Kasumi-1 (cell line): ENCODE measurements around the gene AP1G2.
"Not testable (repeated sequence)": the region's sequence is repeated elsewhere in the genome, so short reads cannot be mapped to it uniquely, and the experiment has no call there.

Experiments used
- DNase-seq, 2 experiments: peaks; one replicate each; lab custom pipeline; 2025; lab: John Stamatoyannopoulos, UW

Gene AP1G2, protein sequence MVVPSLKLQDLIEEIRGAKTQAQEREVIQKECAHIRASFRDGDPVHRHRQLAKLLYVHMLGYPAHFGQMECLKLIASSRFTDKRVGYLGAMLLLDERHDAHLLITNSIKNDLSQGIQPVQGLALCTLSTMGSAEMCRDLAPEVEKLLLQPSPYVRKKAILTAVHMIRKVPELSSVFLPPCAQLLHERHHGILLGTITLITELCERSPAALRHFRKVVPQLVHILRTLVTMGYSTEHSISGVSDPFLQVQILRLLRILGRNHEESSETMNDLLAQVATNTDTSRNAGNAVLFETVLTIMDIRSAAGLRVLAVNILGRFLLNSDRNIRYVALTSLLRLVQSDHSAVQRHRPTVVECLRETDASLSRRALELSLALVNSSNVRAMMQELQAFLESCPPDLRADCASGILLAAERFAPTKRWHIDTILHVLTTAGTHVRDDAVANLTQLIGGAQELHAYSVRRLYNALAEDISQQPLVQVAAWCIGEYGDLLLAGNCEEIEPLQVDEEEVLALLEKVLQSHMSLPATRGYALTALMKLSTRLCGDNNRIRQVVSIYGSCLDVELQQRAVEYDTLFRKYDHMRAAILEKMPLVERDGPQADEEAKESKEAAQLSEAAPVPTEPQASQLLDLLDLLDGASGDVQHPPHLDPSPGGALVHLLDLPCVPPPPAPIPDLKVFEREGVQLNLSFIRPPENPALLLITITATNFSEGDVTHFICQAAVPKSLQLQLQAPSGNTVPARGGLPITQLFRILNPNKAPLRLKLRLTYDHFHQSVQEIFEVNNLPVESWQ

DNA sequence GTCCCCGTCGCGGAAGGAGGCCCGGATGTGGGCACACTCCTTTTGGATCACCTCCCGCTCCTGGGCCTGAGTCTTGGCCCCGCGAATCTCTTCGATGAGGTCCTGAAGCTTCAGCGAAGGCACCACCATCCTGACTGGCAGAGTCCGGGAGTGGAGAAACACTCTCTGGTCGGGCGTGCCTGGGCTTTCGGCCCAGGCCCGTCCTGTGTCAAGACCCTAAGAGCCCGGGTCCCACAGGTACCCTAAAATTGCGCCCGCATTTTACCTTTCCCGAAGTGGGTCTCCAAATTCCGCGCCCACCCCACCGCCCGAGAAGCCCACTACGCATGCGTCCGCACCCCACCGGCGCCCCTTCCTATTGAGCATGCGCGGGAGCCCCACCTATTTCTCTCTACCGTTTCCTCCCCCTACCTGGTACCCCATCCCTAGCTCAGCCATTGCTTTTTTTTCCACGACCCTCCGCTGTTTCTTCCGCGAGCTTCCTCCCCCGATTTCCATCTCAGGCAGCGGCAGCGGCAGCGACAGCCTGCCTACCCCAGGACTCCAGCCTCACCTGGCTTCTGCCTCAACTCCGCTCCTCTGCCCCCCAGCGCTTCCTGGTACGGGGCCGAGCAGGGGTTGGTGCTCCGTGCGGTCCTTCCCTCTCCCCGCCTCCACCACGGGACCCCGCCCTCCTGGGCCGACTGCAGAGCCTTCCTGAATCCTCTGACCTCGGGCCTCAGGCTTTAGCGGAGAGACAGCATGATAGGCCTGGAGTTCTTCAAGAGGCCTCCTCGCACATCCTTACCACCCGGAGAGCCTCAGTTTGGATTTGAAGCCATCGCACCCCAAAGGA, at the start of gene AP1G2:
Gene AP1G2 (minus strand): TSS at position 606 of the 835 bp plus-strand sequence. CDS start 477 bp downstream, at position 129.
- peak; percentile 86 to 88 for DNase-seq

DNA sequence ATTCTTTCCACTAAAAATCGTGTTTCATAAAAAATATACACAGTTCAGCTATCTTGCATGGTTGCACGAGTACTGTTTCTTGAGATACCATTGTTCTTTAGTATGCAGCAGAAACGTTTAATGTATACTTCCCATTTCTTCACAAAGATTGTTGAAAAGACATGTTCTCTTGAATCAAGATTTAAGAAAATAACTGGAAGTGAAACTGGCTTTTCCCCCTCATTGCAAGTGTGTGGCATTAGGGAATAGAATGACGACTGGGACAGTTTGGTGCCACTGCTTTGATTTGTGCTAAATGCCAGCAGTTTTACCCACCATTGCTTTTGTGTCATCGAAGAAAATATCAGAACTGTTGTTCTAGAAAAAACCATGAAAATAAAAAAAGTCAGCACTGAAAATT, 48.3 kb upstream of the AP1G2 start:
- DNase-seq, result no peak

DNA sequence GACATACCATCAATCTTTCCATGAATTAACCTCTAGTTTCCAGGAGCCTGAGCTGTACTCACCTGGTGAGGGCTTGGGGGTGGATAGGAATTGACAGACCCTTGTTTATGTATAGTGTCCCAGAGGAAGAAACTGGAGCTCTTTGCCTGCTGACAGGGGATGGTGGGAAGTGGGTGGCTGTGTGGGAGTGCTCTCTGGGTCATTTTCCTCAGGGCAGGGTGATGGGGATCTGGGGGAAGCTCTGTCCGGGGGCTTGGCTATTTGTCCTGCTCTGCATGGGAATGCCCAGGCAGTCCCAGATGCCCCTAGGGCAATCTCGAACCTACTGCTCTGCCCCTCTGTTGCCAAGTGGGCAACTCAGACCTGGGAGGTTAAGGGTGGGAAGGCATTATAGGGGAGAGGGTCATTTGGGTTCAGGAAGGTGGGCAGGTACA, 46.8 kb upstream of the AP1G2 start:
- no peak for DNase-seq

DNA sequence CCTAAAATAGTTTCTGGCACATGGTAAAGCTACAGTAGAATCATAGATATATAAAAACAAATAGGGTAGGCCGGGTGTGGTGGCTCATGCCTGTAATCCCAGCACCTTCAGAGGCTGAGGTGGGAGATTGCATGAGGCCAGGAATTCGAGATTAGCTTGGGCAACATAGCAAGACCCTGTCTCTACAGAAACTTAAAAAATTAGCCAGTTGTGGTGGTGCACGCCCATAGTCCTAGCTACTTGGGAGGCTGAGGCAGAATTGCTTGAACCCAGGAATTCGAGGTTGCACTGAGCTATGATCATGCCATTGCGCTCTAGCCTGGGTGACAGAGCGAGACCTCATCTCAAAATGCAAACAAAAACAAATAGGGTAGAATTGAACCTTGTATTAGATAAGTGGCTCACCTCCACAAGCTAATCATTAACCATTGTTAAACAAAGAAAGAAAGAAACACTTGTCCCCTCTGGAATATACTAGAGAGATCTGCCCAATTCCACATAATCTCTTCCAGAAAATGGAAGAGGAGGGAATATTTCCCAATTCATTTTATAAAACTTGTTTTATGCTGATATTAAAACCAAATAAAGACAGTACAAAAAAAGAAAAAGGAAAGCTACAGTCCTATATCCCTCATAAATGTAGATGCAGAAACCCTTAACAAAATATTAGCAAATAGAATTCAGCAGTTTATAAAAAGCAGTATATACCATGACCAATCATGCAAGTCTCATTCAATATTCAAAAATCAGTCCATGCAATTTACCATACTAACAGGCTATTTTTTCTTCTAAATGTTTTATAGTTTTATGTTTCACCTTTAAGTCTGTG, 45.9 kb upstream of the AP1G2 start:
- no peak for DNase-seq

DNA sequence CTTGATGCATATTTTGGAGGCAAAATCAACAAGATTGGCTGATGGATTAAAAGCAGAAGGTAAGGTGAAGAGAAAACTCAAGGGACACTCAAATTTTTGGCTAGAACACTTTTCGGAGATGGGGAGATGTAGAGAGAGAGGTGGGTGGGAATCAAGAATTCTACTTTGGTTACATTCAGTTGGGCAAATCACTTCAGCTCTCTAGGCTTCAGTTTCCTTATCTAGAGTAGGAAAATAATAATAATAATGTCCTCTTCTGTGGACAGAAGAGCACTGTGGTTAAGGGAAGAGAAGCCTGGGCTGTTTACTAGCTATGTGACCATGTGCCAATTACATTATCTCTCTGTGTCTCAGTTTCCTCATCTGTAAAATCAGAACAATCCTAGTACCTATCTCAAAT, 45.2 kb upstream of the AP1G2 start:
- no peak for DNase-seq

DNA sequence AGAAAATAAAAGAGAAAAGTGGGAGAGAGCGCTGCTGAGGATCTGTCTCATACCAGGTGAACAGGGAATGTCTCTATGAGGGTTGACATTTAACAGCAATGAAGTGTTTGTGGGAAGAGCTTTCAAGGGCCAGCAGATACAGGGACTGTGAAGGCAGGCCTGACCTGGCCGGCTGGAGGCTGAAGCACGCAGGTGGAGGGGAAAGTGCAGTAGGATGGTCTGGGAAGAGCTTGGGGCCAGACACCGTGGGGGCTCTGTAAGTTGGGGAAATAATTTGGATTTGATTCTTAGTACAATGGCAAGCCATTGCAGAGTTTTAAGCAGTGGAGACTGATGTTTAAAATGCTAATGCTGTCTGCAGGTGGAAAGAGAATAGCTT, 44.8 kb upstream of the AP1G2 start:
- no peak for DNase-seq

DNA sequence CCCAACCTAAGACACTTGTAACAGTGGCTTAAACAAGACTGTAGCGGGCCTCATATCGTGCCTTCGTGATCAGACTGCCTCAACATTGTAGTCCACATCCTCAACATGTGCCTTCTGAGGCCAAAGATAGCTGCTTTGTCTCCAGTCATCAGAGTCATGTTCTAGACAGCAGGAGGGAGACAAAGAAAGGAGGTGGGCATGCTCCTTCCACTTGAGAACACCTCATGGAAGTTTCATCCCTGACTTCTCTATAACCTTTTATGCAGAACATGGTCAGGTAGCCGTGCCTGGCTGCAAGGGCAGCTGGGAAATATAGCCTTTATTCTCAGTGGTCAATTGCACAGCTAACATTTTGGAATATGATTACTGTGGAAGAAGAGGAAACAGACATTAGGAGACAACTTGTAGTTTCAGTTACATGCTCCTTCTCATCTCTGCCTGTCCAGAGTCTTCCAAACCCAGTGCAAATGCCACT, 43.3 kb upstream of the AP1G2 start:
- peak in 1 of 2 experiments; percentile 16 for DNase-seq

DNA sequence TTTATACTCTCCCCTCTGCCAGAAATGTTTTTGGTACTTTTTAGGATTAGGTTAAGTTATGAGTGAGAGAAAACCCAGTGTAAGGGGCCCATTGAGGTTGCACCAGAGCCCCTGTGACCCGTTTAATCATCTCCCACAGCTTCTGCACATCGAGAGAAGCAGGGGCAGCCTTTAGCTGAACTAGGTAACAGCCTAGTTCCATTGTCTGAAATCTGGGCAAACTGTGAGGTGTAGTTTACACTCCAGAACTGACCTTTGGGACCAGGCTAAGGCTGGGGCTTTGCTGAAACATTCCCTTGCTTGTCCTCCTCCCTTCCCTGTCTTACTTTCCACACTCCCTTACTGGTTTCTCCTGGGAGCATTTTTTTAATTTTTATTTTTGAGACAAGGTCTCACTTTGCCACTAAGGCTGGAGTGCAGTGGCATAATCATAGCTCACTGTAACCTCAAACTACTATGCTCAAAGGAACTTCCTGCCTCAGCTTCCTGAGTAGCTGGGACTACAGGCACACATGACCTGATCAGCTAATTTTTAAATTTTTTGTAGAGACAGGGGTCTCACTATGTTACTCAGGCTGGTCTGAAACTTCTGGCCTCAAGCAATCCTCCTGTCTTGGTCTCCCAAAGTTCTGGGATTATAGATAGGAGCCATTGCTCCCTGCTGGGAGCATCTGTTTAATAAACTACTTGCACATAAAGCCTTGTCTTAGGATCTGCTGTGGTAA, 42.7 kb upstream of the AP1G2 start:
- peak; percentile 56 to 65 for DNase-seq

DNA sequence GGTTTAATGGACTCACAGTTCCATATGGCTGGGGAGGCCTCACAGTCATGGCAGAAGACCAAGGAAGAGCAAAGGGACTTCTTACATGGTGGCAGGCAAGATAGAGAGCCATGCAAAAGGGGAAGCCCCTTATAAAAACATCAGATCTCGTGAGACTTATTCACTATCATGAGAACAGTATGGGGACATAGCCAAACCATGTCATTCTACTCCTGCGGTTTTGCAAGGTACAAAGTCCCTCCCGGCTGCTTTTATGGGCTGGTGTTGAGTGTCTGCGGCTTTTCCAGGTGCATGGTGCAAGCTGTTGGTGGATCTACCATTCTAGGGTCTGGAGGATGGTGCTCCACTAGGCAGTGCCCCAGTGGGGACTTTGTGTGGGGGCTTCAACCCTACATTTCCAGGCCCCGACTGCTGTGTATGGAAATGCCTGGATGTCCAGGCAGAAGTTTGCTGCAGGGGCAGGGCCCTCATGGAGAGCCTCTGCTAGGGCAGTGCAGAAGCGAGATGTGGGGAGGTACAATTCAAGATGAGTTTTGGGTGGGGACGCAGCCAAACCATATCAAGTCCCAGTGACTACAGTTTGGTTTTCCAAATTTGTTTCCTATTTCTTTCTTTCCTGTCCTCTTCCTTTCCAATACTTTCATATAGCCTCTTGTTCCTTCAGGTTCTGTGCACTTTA, 42.0 kb upstream of the AP1G2 start:
- not testable (repeated sequence) for DNase-seq

DNA sequence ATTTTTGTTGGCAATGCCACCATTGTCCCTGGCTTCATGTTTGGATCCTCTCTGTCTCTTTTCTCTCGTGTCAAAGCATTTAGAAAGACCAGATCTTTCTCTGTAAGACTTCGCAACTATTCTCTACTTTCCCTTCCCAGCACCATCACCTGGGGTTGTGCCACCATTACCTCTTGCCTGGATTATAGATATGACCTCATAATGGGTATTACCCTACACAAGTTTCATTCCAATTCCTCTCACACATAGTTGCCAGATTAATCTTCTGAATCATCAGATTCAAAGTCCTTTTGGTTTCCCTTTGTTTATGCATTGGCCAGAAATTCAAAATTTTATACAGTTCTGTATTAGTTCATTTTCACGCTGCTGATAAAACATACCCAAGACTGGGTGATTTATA, 41.4 kb upstream of the AP1G2 start:
- no peak for DNase-seq

DNA sequence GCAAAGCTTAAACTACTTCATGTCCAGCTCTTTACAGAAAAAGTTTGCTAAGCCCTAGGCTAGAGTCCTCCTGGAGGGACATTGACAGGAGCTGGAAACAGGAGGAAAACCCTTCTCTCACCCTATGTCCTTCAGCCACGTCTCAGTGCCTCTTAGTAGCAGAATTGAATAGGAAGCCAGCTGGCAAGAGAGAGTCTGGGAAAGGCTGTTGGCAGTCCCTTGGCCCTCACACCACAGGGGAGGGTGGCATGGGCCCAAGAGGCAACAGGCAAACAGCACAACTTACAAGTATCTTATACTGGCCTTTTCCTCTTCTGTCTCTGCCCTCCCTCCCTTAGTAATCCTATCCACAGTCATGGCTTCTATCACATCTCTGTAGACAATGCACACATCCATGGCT, 40.9 kb upstream of the AP1G2 start:
- DNase-seq, result no peak

DNA sequence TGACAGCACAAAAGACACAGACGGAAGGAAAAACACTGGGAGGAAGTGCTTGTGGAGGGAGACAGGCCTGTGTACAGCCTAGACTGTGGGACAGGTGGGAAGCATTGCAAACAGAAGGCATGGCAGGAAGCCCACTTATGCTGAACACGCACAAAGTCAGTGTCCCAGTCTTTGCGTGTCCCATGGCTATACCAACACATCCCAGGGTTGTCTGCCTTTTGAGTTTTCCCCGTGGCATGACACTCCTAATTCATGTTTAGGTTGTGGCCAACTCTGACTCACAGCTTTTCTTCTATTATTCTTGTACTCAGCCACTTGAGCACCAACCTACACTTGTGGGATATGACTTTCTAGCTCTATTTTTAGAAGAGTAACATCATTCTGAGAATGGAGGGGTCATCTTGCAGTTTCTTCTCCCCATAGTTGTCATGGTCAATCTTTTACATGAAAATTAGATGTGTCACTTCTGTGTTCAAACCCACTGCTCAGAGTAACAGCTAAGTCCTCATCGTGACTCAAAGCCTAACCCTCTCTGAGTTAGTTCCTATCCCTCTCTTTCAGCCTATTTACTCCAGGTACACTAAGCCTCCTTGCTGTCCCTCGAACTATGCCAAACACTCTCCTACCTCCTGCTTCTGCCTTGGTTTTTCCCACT, 38.5 kb upstream of the AP1G2 start:
- no peak for DNase-seq

DNA sequence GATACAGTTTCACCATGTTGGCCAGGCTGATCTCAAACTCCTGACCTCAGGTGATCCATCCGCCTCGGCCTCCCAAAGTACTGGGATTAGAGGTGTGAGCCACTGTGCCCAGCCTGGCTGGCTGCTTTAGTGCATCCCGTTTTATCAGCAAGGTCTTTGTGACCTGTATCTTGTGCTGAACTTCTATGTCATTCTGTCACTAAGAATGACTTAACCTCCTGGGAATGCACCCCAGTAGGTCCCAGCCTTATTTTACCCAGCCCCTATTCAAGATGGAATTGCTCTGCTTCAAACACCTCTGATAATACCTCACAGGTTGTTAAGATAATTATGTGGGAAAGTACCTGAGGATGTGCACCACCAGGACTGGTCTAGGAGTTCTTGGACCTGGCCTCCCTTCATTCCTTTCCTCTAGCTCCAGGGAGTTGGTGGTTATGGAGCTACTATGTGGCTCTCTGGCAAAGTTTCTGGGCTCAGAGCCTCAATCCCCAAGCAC, 37.1 kb upstream of the AP1G2 start:
- no peak for DNase-seq

DNA sequence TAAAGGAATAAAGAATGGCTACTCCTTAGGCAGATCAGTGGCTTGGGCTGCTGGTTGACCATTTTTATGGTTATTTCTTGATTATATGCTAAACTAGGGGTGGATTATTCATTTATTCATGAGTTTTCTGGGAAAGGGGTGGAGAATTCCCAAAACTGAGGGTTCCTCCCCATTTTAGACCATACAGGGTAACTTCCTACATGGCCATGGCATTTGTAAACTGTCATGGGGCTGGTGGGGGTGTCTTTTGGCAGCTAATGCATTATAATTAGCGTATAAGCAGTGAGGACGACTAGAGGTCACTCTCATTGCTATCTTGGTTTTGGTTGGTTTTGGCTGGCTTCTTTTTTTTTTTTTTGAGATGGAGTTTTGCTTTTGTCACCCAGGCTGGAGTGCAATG, 36.6 kb upstream of the AP1G2 start:
- DNase-seq, result no peak

DNA sequence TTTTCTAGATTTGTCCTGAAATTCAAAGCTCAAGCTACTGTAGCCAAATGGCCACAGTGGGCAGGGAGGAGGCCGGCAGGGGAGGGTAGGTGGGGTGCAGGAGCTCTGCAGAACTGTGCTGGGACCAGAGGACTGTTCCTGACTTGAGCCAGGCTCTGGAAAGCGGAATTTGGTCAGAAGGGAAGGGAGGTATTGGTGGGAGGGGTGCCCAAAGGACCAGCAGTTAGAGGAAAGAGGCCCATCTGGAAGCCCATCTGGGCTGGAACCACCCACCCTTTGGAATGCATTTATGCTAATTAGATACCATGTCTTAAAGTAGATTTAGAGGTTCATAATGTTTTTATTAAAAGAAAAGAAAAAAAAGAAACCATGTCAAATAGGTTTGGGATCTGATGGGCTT, 35.5 kb upstream of the AP1G2 start:
- DNase-seq, result no peak

DNA sequence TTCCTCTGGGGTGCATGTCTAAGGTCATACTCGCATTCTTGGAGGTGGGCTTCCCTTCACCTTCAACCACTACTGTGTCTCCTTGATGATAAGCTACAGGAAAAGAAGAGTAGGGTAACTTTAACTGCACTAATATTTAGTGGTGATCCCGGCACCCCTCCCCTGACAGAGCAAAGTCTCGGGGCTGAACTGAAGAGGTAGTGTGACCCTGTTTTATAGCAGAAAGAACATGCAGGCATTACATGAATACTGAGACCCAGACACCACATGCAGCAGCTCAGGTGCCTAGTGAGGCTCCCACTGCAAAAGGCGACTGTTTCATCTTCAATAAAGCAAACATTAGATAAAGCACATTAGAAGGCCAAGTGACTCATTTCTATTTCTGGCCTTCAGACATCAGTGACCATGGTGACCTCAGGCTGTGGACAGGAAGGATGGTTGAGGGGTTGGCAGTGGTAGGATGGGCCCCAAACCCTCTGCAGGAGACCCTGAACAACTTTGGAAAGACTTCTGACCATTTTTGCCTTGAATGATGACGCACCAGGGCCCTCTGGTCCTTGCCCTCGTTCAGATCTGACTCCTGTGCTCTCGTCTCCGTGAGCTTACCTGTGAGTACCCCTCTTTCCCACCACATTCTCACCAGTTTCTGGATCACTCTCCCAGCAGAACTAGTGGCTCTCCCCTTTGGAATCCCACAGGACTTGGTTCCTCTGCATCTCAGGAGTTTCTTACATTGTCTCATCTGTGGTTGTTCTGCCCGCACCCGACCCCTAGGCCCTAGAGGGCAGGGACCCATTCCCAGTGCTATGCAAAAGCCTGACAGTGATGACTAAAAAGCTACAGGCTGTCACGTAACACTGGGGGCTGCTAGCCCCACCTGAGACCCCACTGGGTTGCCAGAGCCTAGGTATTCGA, 34.8 kb upstream of the AP1G2 start:
- DNase-seq, result no peak

DNA sequence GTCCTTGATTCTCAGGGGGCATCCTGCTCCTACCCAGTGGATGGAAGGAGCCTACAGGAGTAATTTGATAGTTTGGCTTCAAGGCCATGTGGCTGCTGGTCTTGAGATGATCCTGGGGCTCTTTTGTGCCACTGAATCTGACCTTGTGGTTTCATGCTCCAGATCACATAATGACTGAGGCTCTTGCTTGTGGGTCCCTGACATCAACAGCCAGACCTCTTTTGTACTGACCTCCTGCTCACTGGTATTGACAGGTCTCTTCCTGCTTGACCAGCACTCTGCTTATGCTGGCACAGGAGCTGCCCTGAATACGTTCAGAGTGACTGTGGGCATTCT, 34.2 kb upstream of the AP1G2 start:
- DNase-seq, result no peak

DNA sequence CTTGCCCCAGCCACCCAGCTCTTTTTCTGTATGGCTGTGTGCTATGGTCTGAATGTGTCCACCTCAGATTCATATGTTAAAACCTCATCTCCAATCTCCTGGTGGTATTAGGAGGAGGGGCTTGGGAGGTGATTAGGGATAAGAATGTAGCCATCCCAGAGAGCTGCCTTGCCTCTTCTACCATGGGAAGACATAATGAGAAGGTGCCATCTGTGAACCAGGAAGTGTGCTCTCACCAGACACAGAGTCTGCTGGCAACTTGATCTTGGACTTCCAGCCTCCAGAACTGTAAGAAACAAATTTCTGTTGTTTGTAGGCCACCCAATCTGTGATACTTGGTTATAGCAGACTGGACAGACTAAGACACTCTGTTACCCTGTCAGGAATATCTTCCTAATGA, 33.8 kb upstream of the AP1G2 start:
- no peak for DNase-seq
